PC-3 (cell line): ENCODE results near the gene LRRC3B. TPM values are rescaled to one million over a fixed set of nuclear protein-coding genes. Genes with fewer than 3 reads are reported as not detected.

ENCODE experiments used
- ATAC-seq: fragments of 200-7000 bp; cut with Tn5 transposase; 2 replicates; pipeline ENCODE4 v1.9.1; 2020; ENCODE audit warnings: mild to moderate bottlenecking, moderate library complexity
- BruUV-seq: library from RNA; stranded (reverse); fragments of 400-500 nt; replicated peaks from 2 replicates; lab custom pipeline; 2021; lab: Mats Ljungman, UMichigan
- CTCF ChIA-PET: fragments of 300-600 bp; sonication (Branson Sonifier 250); formaldehyde crosslinking; loops from one replicate; lab custom pipeline; 2022; ENCODE audit warnings: antibody characterized with exemption; lab: Charles Lee
- POLR2A ChIA-PET: fragments of 300-600 bp; sonication (Branson Sonifier 250); formaldehyde crosslinking; loops from one replicate; lab custom pipeline; 2022; ENCODE audit warnings: antibody characterized with exemption; ENCODE audit not compliant: unreplicated experiment; lab: Charles Lee
- DNase-seq: peaks from one replicate; pipeline ENCODE4 v3.0.0-alpha.2; 2015
- H2AFZ ChIP-seq: fragments of 300-600 bp; sonication (generic); 2 replicates; pipeline ENCODE4 v1.6.0; 2016; ENCODE audit warnings: antibody characterized with exemption, low read length
- H3F3A ChIP-seq: fragments of 300-600 bp; sonication (generic); one replicate; pipeline ENCODE4 v1.6.0; 2017; ENCODE audit warnings: antibody characterized with exemption, low read length, control low read depth, mild to moderate bottlenecking; ENCODE audit not compliant: unreplicated experiment
- H3K27ac ChIP-seq: fragments of 300-600 bp; sonication (generic); 2 replicates; pipeline ENCODE4 v1.5.1; 2016; ENCODE audit warnings: mild to moderate bottlenecking, low read length
- H3K27me3 ChIP-seq: fragments of 300-600 bp; sonication (generic); 2 replicates; pipeline ENCODE4 v1.6.1; 2016; ENCODE audit warnings: low read length, mixed read lengths
- H3K36me3 ChIP-seq: fragments of 300-600 bp; sonication (generic); 2 replicates; pipeline ENCODE4 v1.6.1; 2016; ENCODE audit warnings: low read depth, mixed run types, low read length, mixed read lengths
- H3K4me1 ChIP-seq: fragments of 300-600 bp; sonication (generic); 2 replicates; pipeline ENCODE4 v1.5.1; 2016; ENCODE audit warnings: low read length; ENCODE audit not compliant: insufficient read depth
- H3K4me2 ChIP-seq: fragments of 300-600 bp; sonication (generic); 2 replicates; pipeline ENCODE4 v1.6.0; 2016; ENCODE audit warnings: low read length
- H3K4me3 ChIP-seq: fragments of 300-600 bp; sonication (generic); 2 replicates; pipeline ENCODE4 v1.5.1; 2016; ENCODE audit warnings: mild to moderate bottlenecking, low read length, mixed read lengths
- H3K79me2 ChIP-seq: fragments of 300-600 bp; sonication (generic); 2 replicates; pipeline ENCODE4 v1.6.1; 2017; ENCODE audit warnings: low read length, mixed read lengths
- H3K9ac ChIP-seq: fragments of 300-600 bp; sonication (generic); 2 replicates; pipeline ENCODE4 v1.6.0; 2016; ENCODE audit warnings: mild to moderate bottlenecking, low read length
- H3K9me2 ChIP-seq: fragments of 300-600 bp; sonication (generic); replicated peaks from 2 replicates; pipeline ENCODE4 v1.6.1; 2016; ENCODE audit warnings: mixed run types, low read length, mixed read lengths
- H3K9me3 ChIP-seq: fragments of 300-600 bp; sonication (generic); 2 replicates; pipeline ENCODE4 v1.6.1; 2016; ENCODE audit warnings: low read length, mixed read lengths
- H4K20me1 ChIP-seq: fragments of 300-600 bp; sonication (generic); 2 replicates; pipeline ENCODE4 v1.6.1; 2016; ENCODE audit warnings: low read length, mixed read lengths
- CTCF ChIP-seq: fragments of 300-600 bp; sonication (generic); conservative IDR thresholded peaks from 2 replicates; pipeline ENCODE4 v1.5.1; 2017; ENCODE audit warnings: antibody characterized with exemption, low read depth, mild to moderate bottlenecking, low read length
- EZH2 ChIP-seq: fragments of 300-600 bp; sonication (generic); IDR thresholded peaks from one replicate; pipeline ENCODE4 v1.6.1; 2017; ENCODE audit warnings: antibody characterized with exemption, mild to moderate bottlenecking, low read length; ENCODE audit not compliant: unreplicated experiment
- EZH2phosphoT487 ChIP-seq: fragments of 300-600 bp; sonication (generic); IDR thresholded peaks from 2 replicates; pipeline ENCODE4 v1.6.1; 2018; ENCODE audit warnings: mild to moderate bottlenecking, antibody characterized with exemption, low read length, borderline replicate concordance
- intact Hi-C: fragments of 100-400 bp; cut with micrococcal nuclease; formaldehyde crosslinking; loops from 2 replicates; pipeline ENCODE4 v1.9.0; 2023
- total RNA-seq: library from RNA; depleted of rRNA; stranded (reverse); fragments of >200 nt; gene quantifications from 2 replicates; pipeline ENCODE4 v1.2.3, GENCODE V29; 2014

LRRC3B gene
- total RNA-seq, 1 experiment from 2014 or later: not detected

- CTCF ChIA-PET: no interaction called here
- Histone ChIP-seq H3K4me3 (no peak overlapping the region), H3K27me3 (no peaks in the 10 kb centered on the region), H3K9me2 (no peaks in the 10 kb centered on the region), H4K20me1 (no peaks in the 10 kb centered on the region), H3K27ac (no peak overlapping the region), H3K9ac (no peak overlapping the region), H2AFZ (no peak overlapping the region), H3K9me3 (no peaks in the 10 kb centered on the region), H3K79me2 (no peaks in the 10 kb centered on the region), H3K4me2 (no peak overlapping the region), H3K36me3 (no peaks in the 10 kb centered on the region), H3F3A (no peaks in the 10 kb centered on the region), H3K4me1 (no peaks in the 10 kb centered on the region)
- BruUV-seq: no TSS peak
- no peak for TF ChIP-seq EZH2phosphoT487
- TF ChIP-seq CTCF: no peak
- no peak for TF ChIP-seq EZH2
- intact Hi-C loops: no loop called here
- ATAC-seq: no peak
- DNase-seq: no peak
- POLR2A ChIA-PET: no interaction called here
These were observed 61.3 kb downstream of the LRRC3B start for GRCh38 chr3:26683902-26684301.

- peaks cover 10% of the 10 kb centered on the region; the same call in 1 of the 2 replicates for H3K9me3 ChIP-seq
- no TSS peak for BruUV-seq
- no peaks in the 10 kb centered on the region for H3K36me3 ChIP-seq
- H3K4me1 ChIP-seq: no peaks in the 10 kb centered on the region
- DNase-seq: no peak
- no peak overlapping the region for H2AFZ ChIP-seq
- intact Hi-C loops: no loop called here
- H3K9ac ChIP-seq: no peak overlapping the region
- no peaks in the 10 kb centered on the region for H3K27me3 ChIP-seq
- no peak for ATAC-seq
- H3K4me2 ChIP-seq: no peak overlapping the region
- H3K27ac ChIP-seq: no peak overlapping the region
- H3K9me2 ChIP-seq: no peaks in the 10 kb centered on the region
- H3F3A ChIP-seq: no peaks in the 10 kb centered on the region
- no peaks in the 10 kb centered on the region for H3K79me2 ChIP-seq
- no peaks in the 10 kb centered on the region for H4K20me1 ChIP-seq
- ChIA-PET POLR2A (no interaction called here), CTCF (no interaction called here)
- no peak overlapping the region for H3K4me3 ChIP-seq
- TF ChIP-seq EZH2 (no peak), CTCF (no peak), EZH2phosphoT487 (no peak)
These were observed 64.9 kb downstream of the LRRC3B start for GRCh38 chr3:26687466-26687865.

- CTCF ChIA-PET: no interaction called here
- Histone ChIP-seq H3K36me3 (no peaks in the 10 kb centered on the region), H3K4me3 (no peak overlapping the region), H3K9me3 (peaks cover 22% of the 10 kb centered on the region; the same call in 1 of the 2 replicates), H3K4me2 (no peak overlapping the region), H3K79me2 (no peaks in the 10 kb centered on the region), H3F3A (no peaks in the 10 kb centered on the region), H3K27me3 (no peaks in the 10 kb centered on the region), H2AFZ (no peak overlapping the region), H3K9ac (no peak overlapping the region), H4K20me1 (no peaks in the 10 kb centered on the region), H3K4me1 (no peaks in the 10 kb centered on the region), H3K9me2 (no peaks in the 10 kb centered on the region), H3K27ac (no peak overlapping the region)
- TF ChIP-seq EZH2: no peak
- no peak for TF ChIP-seq CTCF
- TF ChIP-seq EZH2phosphoT487: no peak
- BruUV-seq: no TSS peak
- ATAC-seq (no peak), DNase-seq (no peak)
- POLR2A ChIA-PET: no interaction called here
- intact Hi-C loops: no loop called here
These were observed 77.0 kb downstream of the LRRC3B start for GRCh38 chr3:26699553-26699952.
